Measurements from ENCODE around the gene UBAP2.

The UBAP2 gene

GRCh38 chr9:33919276-33919897 is 129.3 kb downstream of the UBAP2 start:
- DNase-seq: no peak

GRCh38 chr9:33917036-33917435 is 131.7 kb downstream of the UBAP2 start:
- DNase-seq: no peak

- DNase-seq: no peak
These were observed 133.6 kb downstream of the UBAP2 start for GRCh38 chr9:33914887-33915628.

GRCh38 chr9:33913541-33913940 is 135.1 kb downstream of the UBAP2 start:
- DNase-seq: no peak

GRCh38 chr9:33908749-33909148 is 139.9 kb downstream of the UBAP2 start:
- DNase-seq: no peak

GRCh38 chr9:33908114-33908513 is 140.6 kb downstream of the UBAP2 start:
- no peak for DNase-seq

- DNase-seq: no peak
These were observed 141.3 kb downstream of the UBAP2 start for GRCh38 chr9:33907347-33907746.

GRCh38 chr9:33906769-33907168 is 141.9 kb downstream of the UBAP2 start:
- no peak for DNase-seq

- no peak for DNase-seq
These were observed 143.6 kb downstream of the UBAP2 start for GRCh38 chr9:33905137-33905536.

GRCh38 chr9:33903157-33903780 is 145.4 kb downstream of the UBAP2 start:
- DNase-seq: no peak

- DNase-seq: no peak
These were observed 154.4 kb downstream of the UBAP2 start for GRCh38 chr9:33894316-33894715.

GRCh38 chr9:33893861-33894260 is 154.8 kb downstream of the UBAP2 start:
- no peak for DNase-seq

- no peak for DNase-seq
These were observed 162.7 kb downstream of the UBAP2 start for GRCh38 chr9:33885948-33886347.

- DNase-seq: no peak
These were observed 163.6 kb downstream of the UBAP2 start for GRCh38 chr9:33884856-33885701.

- no peak for DNase-seq
These were observed 167.1 kb downstream of the UBAP2 start for GRCh38 chr9:33881635-33882034.

GRCh38 chr9:33880211-33881089 is 168.2 kb downstream of the UBAP2 start:
- no peak for DNase-seq

- no peak for DNase-seq
These were observed 169.9 kb downstream of the UBAP2 start for GRCh38 chr9:33878691-33879366.

- no peak for DNase-seq
These were observed 170.8 kb downstream of the UBAP2 start for GRCh38 chr9:33877727-33878489.

All from NCI-H2171 (cell line).